Measurements from ENCODE around the gene FBXW7.

Gene FBXW7

DNA sequence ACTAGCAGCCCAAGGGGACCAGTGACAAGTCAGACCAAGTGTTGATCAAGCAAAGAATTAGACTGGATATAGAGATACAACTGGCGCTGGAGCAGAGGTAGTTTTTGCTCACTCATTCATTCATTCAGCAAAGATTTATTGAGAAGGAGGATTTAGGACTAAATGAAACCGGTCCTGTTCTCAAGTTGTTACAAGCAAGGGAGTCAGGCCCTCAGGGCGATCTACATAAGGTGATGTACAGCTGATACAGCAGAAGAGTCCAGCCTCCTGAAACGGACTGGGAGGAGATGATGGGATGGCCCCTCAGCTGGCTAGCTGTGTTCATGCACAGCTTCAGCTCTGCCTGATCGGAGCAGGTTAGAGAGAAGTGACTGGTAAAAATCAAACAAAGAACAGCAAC is 242.4 kb downstream of the FBXW7 start:
- no peak for DNase-seq (ENCODE audit: low read depth in 4 of 4, low spot score in 1 of 4)

DNA sequence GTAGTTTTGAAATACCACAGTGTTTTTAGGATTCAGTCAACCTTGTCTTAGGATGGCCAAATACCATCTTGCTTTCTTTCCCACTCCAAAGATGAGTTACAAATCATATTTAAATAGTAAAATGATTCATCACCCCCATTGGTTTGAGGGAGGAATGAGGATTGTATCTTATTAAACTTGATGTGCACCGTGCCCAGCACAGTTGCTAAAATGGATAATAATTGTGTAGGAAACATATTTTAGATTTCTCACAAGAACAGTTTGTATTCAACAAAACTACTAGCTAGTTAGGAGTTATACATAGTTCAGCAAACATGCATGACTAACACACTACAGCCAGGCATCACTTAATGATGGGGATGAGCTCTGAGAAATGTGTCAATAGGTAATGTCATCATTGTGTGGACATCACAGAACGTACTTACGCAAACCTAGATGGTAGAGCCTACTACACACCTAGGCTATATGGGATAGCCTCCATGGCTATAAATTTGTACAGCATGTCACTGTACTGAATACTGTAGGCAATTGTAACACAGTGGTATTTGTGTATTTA is 245.4 kb downstream of the FBXW7 start:
- no peak for DNase-seq (ENCODE audit: low read depth in 4 of 4, low spot score in 1 of 4)

DNA sequence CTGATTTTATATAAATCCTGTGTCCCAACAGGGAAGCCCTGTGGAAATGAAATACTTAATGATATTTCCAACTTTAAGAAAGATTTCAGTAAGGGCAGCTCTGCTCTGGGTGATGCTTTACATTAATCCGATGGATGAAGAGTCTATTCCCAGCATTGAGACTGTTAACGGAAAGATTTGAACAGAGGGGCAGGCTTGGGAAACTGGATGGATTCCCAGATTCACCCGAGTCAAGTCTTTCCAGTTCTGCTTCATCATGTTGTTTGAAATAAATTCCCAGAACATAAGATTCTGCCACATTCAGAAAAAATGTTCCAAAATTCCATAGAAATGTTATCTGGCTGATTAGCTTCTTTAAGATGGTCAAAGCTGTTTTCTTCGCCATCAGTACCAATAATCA is 246.0 kb downstream of the FBXW7 start:
- DNase-seq (ENCODE audit: low read depth in 4 of 4, low spot score in 1 of 4): no peak

DNA sequence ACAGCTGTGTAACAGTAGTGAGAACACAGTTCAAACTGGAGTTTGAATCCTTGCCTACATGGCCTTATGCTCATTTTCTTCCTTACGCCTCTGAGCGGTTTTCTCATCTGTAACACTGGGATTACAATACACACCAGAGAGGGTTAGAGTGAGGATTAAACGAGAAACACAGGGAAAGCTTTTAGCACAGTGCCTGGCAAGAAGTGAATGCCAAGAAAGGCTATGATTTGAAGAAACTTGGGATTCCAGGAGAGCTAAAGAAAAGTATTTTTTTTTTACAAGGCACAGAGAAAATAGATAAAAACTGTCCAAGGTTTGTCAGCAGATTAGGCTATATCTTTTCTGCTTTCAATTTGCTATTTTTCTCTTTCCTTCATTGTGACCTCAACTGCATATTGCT is 246.4 kb downstream of the FBXW7 start:
- DNase-seq (ENCODE audit: low read depth in 4 of 4, low spot score in 1 of 4): no peak

DNA sequence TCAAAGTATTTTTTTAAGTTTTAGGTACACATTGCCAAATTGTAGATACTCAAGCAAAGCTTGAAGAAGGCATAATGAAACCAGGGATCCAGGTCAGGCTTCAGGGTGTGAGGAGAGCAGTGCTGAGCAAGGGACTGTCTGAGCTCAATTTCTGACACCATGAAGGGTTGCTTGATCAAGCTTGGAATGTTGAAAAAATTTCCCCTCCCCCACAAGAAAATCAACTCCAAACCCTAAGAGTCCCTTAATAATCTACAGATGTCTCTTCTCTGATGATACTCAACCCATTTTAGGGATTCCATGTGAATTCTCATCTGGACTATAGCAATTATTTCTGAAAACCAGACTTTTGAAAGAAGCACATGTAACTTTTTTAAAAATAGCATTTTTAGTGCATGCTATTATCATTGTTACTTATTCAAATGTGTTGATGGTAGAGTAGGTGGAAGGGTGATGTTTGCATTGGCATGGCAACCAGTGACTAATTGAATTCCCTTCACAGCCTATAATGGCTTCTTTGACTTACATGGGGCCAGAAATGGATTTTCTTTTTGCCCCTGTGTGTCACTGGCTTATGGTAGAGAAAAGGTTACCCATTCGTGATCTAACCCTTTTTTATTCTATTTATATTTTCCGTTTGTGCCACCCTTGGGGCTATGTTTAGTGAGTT is 252.0 kb downstream of the FBXW7 start:
- DNase-seq (ENCODE audit: low read depth in 4 of 4, low spot score in 1 of 4): no peak

DNA sequence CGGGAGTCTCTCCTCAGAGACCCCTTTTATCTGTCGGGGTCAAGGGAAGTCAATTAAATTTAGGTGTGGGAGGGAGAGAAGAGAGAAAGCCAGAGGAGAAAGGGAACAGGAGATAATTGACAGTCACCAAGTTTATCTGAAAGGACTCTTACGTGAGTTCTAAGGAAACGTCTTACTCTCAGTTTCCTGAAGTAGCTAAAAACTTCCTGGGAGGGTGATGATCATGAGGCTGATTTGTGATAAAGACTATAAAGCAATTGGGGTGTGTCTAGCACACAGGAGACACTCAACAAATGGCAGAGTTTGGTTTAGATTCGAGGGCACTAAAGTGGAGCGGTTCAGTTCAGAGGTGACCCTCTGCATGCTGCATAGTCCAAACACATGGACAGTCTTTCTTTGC is 254.1 kb downstream of the FBXW7 start:
- DNase-seq (ENCODE audit: low read depth in 4 of 4, low spot score in 1 of 4): no peak

DNA sequence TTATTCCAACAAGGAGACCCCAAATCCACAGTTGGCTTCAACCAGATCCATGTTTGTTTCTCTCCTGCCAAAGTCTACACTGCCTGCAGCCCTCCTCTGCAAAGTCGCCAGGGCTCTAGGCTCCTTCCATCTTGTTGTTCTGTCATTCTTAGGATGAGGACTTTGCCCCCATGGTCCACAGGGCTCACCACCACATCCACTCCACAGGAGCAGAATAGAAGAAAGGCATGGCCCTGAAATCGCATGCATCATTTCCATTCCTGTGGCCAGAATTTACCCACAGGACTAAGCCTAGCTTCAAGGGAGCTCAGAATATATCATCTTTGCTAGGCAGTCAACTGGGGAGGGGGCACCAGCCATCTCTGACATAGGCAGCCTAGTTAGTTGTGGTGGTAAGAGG is 254.7 kb downstream of the FBXW7 start:
- no peak for DNase-seq (ENCODE audit: low read depth in 4 of 4, low spot score in 1 of 4)

DNA sequence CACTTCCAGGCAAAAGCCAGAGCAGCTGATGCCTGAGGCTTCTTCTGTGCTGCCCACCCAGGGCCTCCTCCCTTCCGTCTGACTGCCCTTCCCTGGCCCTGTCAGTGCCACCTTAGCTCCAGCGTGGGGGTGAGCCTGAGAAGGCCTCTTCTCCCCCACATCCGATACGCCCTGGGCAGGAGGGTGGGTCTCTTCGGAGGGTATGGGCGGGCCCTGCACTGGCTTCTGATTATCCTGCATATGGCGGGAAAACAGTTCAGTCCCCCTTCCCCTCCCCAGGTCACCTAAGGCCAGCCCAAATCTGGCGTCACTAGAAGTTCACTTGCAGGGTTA is 256.7 kb downstream of the FBXW7 start:
- no peak for DNase-seq (ENCODE audit: low read depth in 4 of 4, low spot score in 1 of 4)

DNA sequence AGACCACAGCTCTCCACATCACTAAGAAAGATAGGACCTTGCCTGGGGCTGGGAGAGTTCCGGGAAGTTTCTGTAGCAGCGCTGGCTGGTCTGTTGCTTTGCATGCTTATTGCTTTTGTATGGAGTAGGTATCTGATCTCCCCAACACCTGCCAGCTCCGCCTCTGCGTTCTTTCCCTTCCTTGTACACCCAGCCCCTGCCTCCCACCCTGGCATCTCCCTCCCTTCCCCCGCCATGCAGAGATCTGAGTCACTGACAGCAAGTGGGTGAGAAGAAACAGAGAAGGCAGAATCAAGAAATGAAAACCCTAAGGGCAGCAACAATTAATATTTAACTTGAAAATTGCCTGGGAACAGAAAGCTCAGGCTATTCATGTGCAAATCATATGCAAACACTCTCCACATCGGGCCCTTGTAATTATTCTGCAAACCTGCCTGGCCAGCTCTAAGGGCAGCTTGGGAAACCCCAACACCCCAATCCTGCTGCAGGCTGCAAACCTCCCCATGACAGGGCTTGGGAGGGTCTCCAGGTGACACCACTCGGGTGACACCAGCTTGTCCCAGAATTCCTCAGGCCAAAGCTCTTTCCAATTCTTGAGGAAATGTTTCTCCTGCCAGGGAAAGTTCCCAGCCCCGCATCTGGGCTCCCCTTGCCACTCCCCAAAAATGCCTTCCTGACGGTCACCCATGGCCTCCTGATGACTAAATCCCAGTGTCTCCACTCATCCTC is 257.2 kb downstream of the FBXW7 start:
- DNase-seq (ENCODE audit: low read depth in 4 of 4, low spot score in 1 of 4): no peak

DNA sequence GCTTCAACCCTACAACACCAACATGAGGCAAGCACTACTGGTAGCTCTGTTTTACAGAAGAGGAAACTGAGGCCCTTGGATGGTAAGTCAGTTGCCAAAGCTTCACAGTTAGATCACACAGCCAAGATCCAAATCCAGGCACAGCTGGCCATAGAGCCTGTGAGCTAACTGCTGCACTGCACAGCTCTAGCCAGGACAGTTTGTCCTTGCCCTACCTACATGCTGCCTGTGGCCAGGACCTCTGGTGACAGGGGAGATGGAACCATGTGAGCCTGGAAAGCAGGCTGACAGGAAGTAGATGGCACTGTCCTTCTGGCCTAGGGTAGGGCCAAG is 257.8 kb downstream of the FBXW7 start:
- DNase-seq (ENCODE audit: low read depth in 4 of 4, low spot score in 1 of 4): no peak

DNA sequence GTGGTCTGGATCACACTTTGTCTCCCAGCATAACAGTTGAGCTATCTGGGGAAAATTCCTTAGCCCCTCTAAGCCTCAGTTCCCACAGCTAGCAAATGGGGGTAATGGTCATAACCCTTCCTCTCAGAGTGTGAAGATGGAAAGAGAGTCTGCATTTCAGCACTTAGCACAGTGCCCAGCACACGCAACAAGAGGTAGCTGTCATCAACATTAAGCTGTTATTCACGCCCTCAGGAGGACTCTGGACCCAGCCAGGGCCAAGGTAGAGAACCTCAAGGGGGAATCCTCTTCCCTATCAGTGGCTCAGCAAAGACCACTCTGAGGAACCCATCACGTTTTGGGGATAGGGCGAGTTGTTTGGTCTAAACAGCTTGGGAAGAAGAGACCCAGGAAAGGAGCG is 258.6 kb downstream of the FBXW7 start:
- no peak for DNase-seq (ENCODE audit: low read depth in 4 of 4, low spot score in 1 of 4)

DNA sequence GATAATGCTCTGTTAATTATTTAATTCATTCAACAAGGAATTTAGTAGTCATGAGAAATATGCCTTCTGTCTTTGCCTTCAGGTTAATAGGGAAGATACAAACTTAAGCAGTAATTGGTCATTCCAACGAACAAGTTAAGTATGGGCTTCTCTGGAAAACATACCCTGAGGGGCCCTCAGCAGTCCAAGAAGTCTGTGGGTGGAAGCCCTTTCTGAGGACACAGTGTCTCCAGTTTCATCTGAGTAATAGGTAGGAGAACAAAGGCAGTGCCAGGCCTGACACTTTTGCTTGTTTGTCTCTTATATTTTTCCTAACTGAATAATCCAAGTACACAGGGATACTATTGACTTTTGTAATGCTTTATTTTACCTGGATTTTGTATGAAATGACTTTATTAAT is 262.5 kb downstream of the FBXW7 start:
- DNase-seq (ENCODE audit: low read depth in 4 of 4, low spot score in 1 of 4): no peak

All from stimulated activated CD4-positive, alpha-beta T cell treated with anti-CD3 and anti-CD28 coated beads, Interleukin-1b, Interleukin-23, amount 100 ng/mL, for 24 hours (primary cell).